GM23248 (cell line): Measurements from ENCODE around the gene CTIF. TPM values are rescaled to one million over a fixed set of nuclear protein-coding genes. Genes with fewer than 3 reads are reported as not detected.
A peak's percentile ranks its signal among the peaks of the same experiment; 100 is the strongest.

Experiments used
- DNase-seq: peaks from one replicate; pipeline ENCODE4 v3.0.0-alpha.2; 2015
- H2AFZ ChIP-seq: fragments of 200-600 bp; sonication (generic); 2 replicates; pipeline ENCODE4 v1.6.1; 2016; ENCODE audit warnings: antibody characterized with exemption
- H3F3A ChIP-seq: fragments of 200-600 bp; sonication (generic); 2 replicates; pipeline ENCODE4 v1.6.1; 2016; ENCODE audit warnings: mild to moderate bottlenecking, antibody characterized with exemption, mixed run types; ENCODE audit not compliant: insufficient read depth
- H3K27ac ChIP-seq: fragments of 200-600 bp; sonication (generic); 2 replicates; pipeline ENCODE4 v1.5.1; 2016; ENCODE audit warnings: mild to moderate bottlenecking
- H3K27me3 ChIP-seq: fragments of 200-600 bp; sonication (generic); replicated peaks from 2 replicates; pipeline ENCODE4 v1.6.1; 2016; ENCODE audit warnings: mild to moderate bottlenecking; ENCODE audit not compliant: insufficient read depth
- H3K36me3 ChIP-seq: fragments of 200-600 bp; sonication (generic); 2 replicates; pipeline ENCODE4 v1.6.1; 2016; ENCODE audit warnings: low read depth, mild to moderate bottlenecking
- H3K4me1 ChIP-seq: fragments of 200-600 bp; sonication (generic); 2 replicates; pipeline ENCODE4 v1.6.1; 2016; ENCODE audit warnings: mild to moderate bottlenecking; ENCODE audit not compliant: insufficient read depth
- H3K4me2 ChIP-seq: fragments of 200-600 bp; sonication (generic); one replicate; pipeline ENCODE4 v1.6.1; 2016; ENCODE audit warnings: mild to moderate bottlenecking; ENCODE audit not compliant: unreplicated experiment
- H3K4me3 ChIP-seq: fragments of 200-600 bp; sonication (generic); 2 replicates; pipeline ENCODE4 v1.5.1; 2016; ENCODE audit warnings: mild to moderate bottlenecking
- H3K79me2 ChIP-seq: fragments of 200-600 bp; sonication (generic); 2 replicates; pipeline ENCODE4 v1.6.1; 2016; ENCODE audit warnings: mild to moderate bottlenecking; ENCODE audit not compliant: insufficient read depth
- H3K9ac ChIP-seq: fragments of 200-600 bp; sonication (generic); 2 replicates; pipeline ENCODE4 v1.6.1; 2016; ENCODE audit warnings: mild to moderate bottlenecking
- H3K9me2 ChIP-seq: fragments of 200-600 bp; sonication (generic); 2 replicates; pipeline ENCODE4 v1.6.1; 2016; ENCODE audit warnings: mixed run types, mild to moderate bottlenecking, moderate library complexity; ENCODE audit not compliant: insufficient read depth
- H3K9me3 ChIP-seq: fragments of 200-600 bp; sonication (generic); one replicate; pipeline ENCODE4 v1.6.1; 2017; ENCODE audit warnings: low read depth
- H4K20me1 ChIP-seq: fragments of 200-600 bp; sonication (generic); 2 replicates; pipeline ENCODE4 v1.6.0; 2016; ENCODE audit not compliant: insufficient read depth
- EZH2 ChIP-seq: fragments of 200-600 bp; sonication (generic); IDR thresholded peaks from 2 replicates; pipeline ENCODE4 v1.6.1; 2018; ENCODE audit warnings: antibody characterized with exemption, mild to moderate bottlenecking; ENCODE audit not compliant: insufficient read depth, poor library complexity, severe bottlenecking
- EZH2phosphoT487 ChIP-seq: fragments of 200-600 bp; sonication (generic); IDR thresholded peaks from 2 replicates; pipeline ENCODE4 v1.6.1; 2018; ENCODE audit warnings: antibody characterized with exemption, moderate library complexity, mild to moderate bottlenecking, low read depth; ENCODE audit not compliant: insufficient read depth
- WGBS, 2 experiments: methylation state at CpG; one replicate each; pipeline ENCODE4 v1.1.6; 2015 to 2017; ENCODE audit warnings: low lambda C conversion rate in 2 of 2, low coverage in 1 of 2; ENCODE audit errors: missing lambda C conversion rate in 2 of 2; 5-methylcytosine and 5-hydroxymethylcytosine counted together
- in situ Hi-C: fragments of 300-500 bp; cut with MboI; formaldehyde crosslinking; loops from 2 replicates; pipeline ENCODE4 v1.15.0; 2020
- polyA plus RNA-seq: library from polyadenylated mRNA; unstranded; fragments of >200 nt; fragmentation: Nextera tagmentation; extraction: Ambion mirVana; gene quantifications from 2 replicates; pipeline ENCODE4 v1.2.1, GENCODE V29; 2016
- total RNA-seq: library from RNA; depleted of rRNA; stranded (reverse); fragments of >200 nt; shearing (Covaris generic); gene quantifications from 2 replicates; pipeline ENCODE4 v1.2.3, GENCODE V29; 2014

The CTIF gene
- total and polyA plus RNA-seq, 2 experiments from 2014 or later: 21.5 to 46.8 TPM

- no peaks in the 10 kb centered on the region for H3K27me3 ChIP-seq
- no peak overlapping the region for H2AFZ ChIP-seq
- H3K9ac ChIP-seq: no peak overlapping the region; the same call in 1 of the 2 replicates
- peak; percentile 27 for DNase-seq
- H3K4me3 ChIP-seq: no peak overlapping the region
- H3K4me1 ChIP-seq: peaks cover 17% of the 10 kb centered on the region; the same call in 1 of the 2 replicates
- H3K4me2 ChIP-seq: peak overlapping the region; percentile 7
- 0 out of 2 replicates have a peak, but pooled peaks cover 4% of the 10 kb centered on the region for H3F3A ChIP-seq
- TF ChIP-seq EZH2: no peak
- H3K27ac ChIP-seq: 0 out of 2 replicates have a peak overlapping the region, but pooled peaks have one; percentile 21
- no peaks in the 10 kb centered on the region for H3K9me3 ChIP-seq
- in situ Hi-C loops: no loop called here
- peaks cover 1% of the 10 kb centered on the region; the same call in 1 of the 2 replicates for H4K20me1 ChIP-seq
- H3K36me3 ChIP-seq: no peaks in the 10 kb centered on the region
- WGBS, 2 experiments: 83 to 86% methylated on average over 15 of the region's 15 CpGs
- peaks cover 99% of the 10 kb centered on the region for H3K79me2 ChIP-seq
- H3K9me2 ChIP-seq: no peaks in the 10 kb centered on the region
Observed at GRCh38 chr18:48589797-48590519, 51.1 kb downstream of the CTIF start.

- TF ChIP-seq EZH2 (no peak), EZH2phosphoT487 (no peak)
- Histone ChIP-seq H2AFZ (no peak overlapping the region), H4K20me1 (peaks cover under 1% of the 10 kb centered on the region; the same call in 1 of the 2 replicates), H3K4me3 (no peak overlapping the region), H3K9ac (no peak overlapping the region; the same call in 1 of the 2 replicates), H3K9me2 (no peaks in the 10 kb centered on the region), H3K4me2 (peak overlapping the region; percentile 7), H3K79me2 (peaks cover 99% of the 10 kb centered on the region), H3K9me3 (no peaks in the 10 kb centered on the region), H3K27ac (peak overlapping the region; percentile 43), H3K4me1 (peaks cover 16% of the 10 kb centered on the region; the same call in 1 of the 2 replicates), H3K36me3 (no peaks in the 10 kb centered on the region), H3F3A (0 out of 2 replicates have a peak, but pooled peaks cover 4% of the 10 kb centered on the region), H3K27me3 (no peaks in the 10 kb centered on the region)
- peak; percentile 94 for DNase-seq
- WGBS, 2 experiments: 19 to 60% methylated on average over 1 to 5 of the region's 5 CpGs
- in situ Hi-C loops: no loop called here
Observed at GRCh38 chr18:48590678-48591077, 51.8 kb downstream of the CTIF start.

GRCh38 chr18:48592540-48593171 is 53.8 kb downstream of the CTIF start:
- Histone ChIP-seq H2AFZ (no peak overlapping the region), H3K9me2 (no peaks in the 10 kb centered on the region), H3F3A (0 out of 2 replicates have a peak, but pooled peaks cover 4% of the 10 kb centered on the region), H3K4me3 (no peak overlapping the region), H3K27ac (no peak overlapping the region), H3K27me3 (no peaks in the 10 kb centered on the region), H3K4me1 (peaks cover 16% of the 10 kb centered on the region; the same call in 1 of the 2 replicates), H3K9ac (no peak overlapping the region), H4K20me1 (peaks cover 7% of the 10 kb centered on the region), H3K4me2 (no peak overlapping the region), H3K36me3 (no peaks in the 10 kb centered on the region; the same call in 1 of the 2 replicates), H3K9me3 (no peaks in the 10 kb centered on the region), H3K79me2 (peaks cover 99% of the 10 kb centered on the region)
- DNase-seq: no peak
- in situ Hi-C loops: no loop called here
- TF ChIP-seq EZH2phosphoT487 (no peak), EZH2 (no peak)
- 93% methylated on average over 17 of the region's 17 CpGs for WGBS, 2 experiments

- H3K27ac ChIP-seq: no peak overlapping the region
- DNase-seq: no peak
- peaks cover 99% of the 10 kb centered on the region for H3K79me2 ChIP-seq
- H3K4me1 ChIP-seq: peaks cover 16% of the 10 kb centered on the region; the same call in 1 of the 2 replicates
- no peak overlapping the region for H3K4me3 ChIP-seq
- TF ChIP-seq EZH2 (no peak), EZH2phosphoT487 (no peak)
- peaks cover 7% of the 10 kb centered on the region for H4K20me1 ChIP-seq
- in situ Hi-C loops: no loop called here
- 0 out of 2 replicates have a peak, but pooled peaks cover 4% of the 10 kb centered on the region for H3F3A ChIP-seq
- WGBS, 2 experiments: 80 to 83% methylated on average over 13 of the region's 13 CpGs
- no peak overlapping the region for H2AFZ ChIP-seq
- H3K36me3 ChIP-seq: no peaks in the 10 kb centered on the region; the same call in 1 of the 2 replicates
- no peak overlapping the region for H3K9ac ChIP-seq
- no peaks in the 10 kb centered on the region for H3K27me3 ChIP-seq
- no peaks in the 10 kb centered on the region for H3K9me2 ChIP-seq
- no peak overlapping the region for H3K4me2 ChIP-seq
- no peaks in the 10 kb centered on the region for H3K9me3 ChIP-seq
Observed at GRCh38 chr18:48594471-48595094, 55.8 kb downstream of the CTIF start.
